Esophagus squamous epithelium (tissue), 5 donors: ENCODE results near the gene DCC. TPM values are rescaled to one million over a fixed set of nuclear protein-coding genes. Genes with fewer than 3 reads are reported as not detected.

Source experiments
- DNase-seq: peaks from one replicate; lab custom pipeline; 2025; lab: John Stamatoyannopoulos, UW
- H3K27ac ChIP-seq, 4 donors: fragments of 200-600 bp; sonication (generic); one replicate each; pipeline ENCODE4 v1.5.1; 2016 to 2019; ENCODE audit warnings: mild to moderate bottlenecking in 1 of 4
- H3K27me3 ChIP-seq, 4 donors: fragments of 200-600 bp; sonication (generic); 1 replicate in 3 of 4; 2 replicates in 1 of 4; pipeline versions ENCODE4 v1.5.1 to v1.6.0; 2017 to 2021; ENCODE audit warnings: antibody characterized with exemption in 1 of 4
- H3K36me3 ChIP-seq, 3 donors: fragments of 200-600 bp; sonication (generic); one replicate each; pipeline ENCODE4 v1.5.1; 2016 to 2019
- H3K4me1 ChIP-seq, 3 donors: fragments of 200-600 bp; sonication (generic); one replicate each; pipeline ENCODE4 v1.5.1; 2017 to 2019
- H3K4me3 ChIP-seq, 4 donors: fragments of 200-600 bp; sonication (generic); 1 replicate in 3 of 4; 2 replicates in 1 of 4; pipeline ENCODE4 v1.5.1; 2016 to 2019; ENCODE audit warnings: mild to moderate bottlenecking in 2 of 4, moderate library complexity in 1 of 4
- H3K9me3 ChIP-seq, 3 donors: fragments of 200-600 bp; sonication (generic); one replicate each; pipeline ENCODE4 v1.5.1; 2016 to 2019
- CTCF ChIP-seq, 6 experiments: fragments of 450-650 bp in 4 of 6; fragments of 200-600 bp in 2 of 6; sonication (generic) in 2 of 6; IDR thresholded peaks; one replicate each; pipeline ENCODE4 v1.5.1; 2016 to 2019; ENCODE audit warnings: antibody characterized with exemption in 6 of 6, mild to moderate bottlenecking in 4 of 6, moderate library complexity in 4 of 6
- POLR2A ChIP-seq, 4 donors: fragments of 450-650 bp; IDR thresholded peaks; one replicate each; pipeline ENCODE4 v1.6.1; 2017; ENCODE audit warnings: antibody characterized with exemption in 4 of 4, mild to moderate bottlenecking in 4 of 4, moderate library complexity in 3 of 4
- WGBS, 2 donors: methylation state at CpG; one replicate each; pipeline ENCODE4 v1.1.5; 2018; 5-methylcytosine and 5-hydroxymethylcytosine counted together
- intact Hi-C: fragments of 100-400 bp; cut with DNase I; formaldehyde crosslinking; loops from one replicate; pipeline ENCODE4 v1.15.0; 2022
- total RNA-seq, 4 donors: library from RNA; depleted of rRNA; stranded (reverse); fragments of >200 nt; gene quantifications; one replicate each; pipeline ENCODE4 v1.1.0, GENCODE V29; 2016
- donor health status: DM: yes; HTN: yes; CAD: no.

Gene DCC
- total RNA-seq, 4 donors from 2014 or later = 0.06 to 0.95 TPM; not detected in 2

GRCh38 chr18:53004798-53005197 is 664.8 kb downstream of the DCC start:
- TF ChIP-seq POLR2A (IDR thresholded peaks at IDR 0.05) = no peak
- TF ChIP-seq CTCF (IDR thresholded peaks at IDR 0.05) = no peak
- no peaks in the 10 kb centered on the region for H3K36me3 ChIP-seq
- no peaks in the 10 kb centered on the region for H3K27me3 ChIP-seq
- H3K4me1 ChIP-seq = no peaks in the 10 kb centered on the region
- 31 to 50% methylated on average over 1 of the region's 1 CpG for WGBS, 2 donors
- DNase-seq = no peak
- H3K4me3 ChIP-seq = no peak overlapping the region
- intact Hi-C loops = no loop called here
- no peak overlapping the region for H3K27ac ChIP-seq
- no peaks in the 10 kb centered on the region for H3K9me3 ChIP-seq

GRCh38 chr18:53018791-53019190 is 678.8 kb downstream of the DCC start:
- H3K27ac ChIP-seq = no peak overlapping the region

GRCh38 chr18:53025247-53025646 is 685.2 kb downstream of the DCC start:
- WGBS, 2 donors = 43 to 60% methylated on average over 3 of the region's 3 CpGs
- no peak for DNase-seq
- H3K4me3 ChIP-seq = no peak overlapping the region
- H3K36me3 ChIP-seq = no peaks in the 10 kb centered on the region
- no peak overlapping the region for H3K27ac ChIP-seq
- no peak for TF ChIP-seq CTCF (IDR thresholded peaks at IDR 0.05)
- no peak for TF ChIP-seq POLR2A (IDR thresholded peaks at IDR 0.05)
- no peaks in the 10 kb centered on the region for H3K4me1 ChIP-seq
- H3K9me3 ChIP-seq = no peaks in the 10 kb centered on the region
- no peaks in the 10 kb centered on the region for H3K27me3 ChIP-seq
- intact Hi-C loops = no loop called here

More at GRCh38 chr18:53018791-53019190, 678.8 kb downstream of the DCC start:
- no peaks in the 10 kb centered on the region for H3K4me1 ChIP-seq
- no peak for TF ChIP-seq POLR2A (IDR thresholded peaks at IDR 0.05)
- TF ChIP-seq CTCF (IDR thresholded peaks at IDR 0.05) = no peak
- H3K4me3 ChIP-seq = no peak overlapping the region
- intact Hi-C loops = no loop called here
- no peak for DNase-seq
- no peaks in the 10 kb centered on the region for H3K36me3 ChIP-seq
- 29 to 48% methylated on average over 2 of the region's 2 CpGs for WGBS, 2 donors
- no peaks in the 10 kb centered on the region for H3K27me3 ChIP-seq
- H3K9me3 ChIP-seq = no peaks in the 10 kb centered on the region

GRCh38 chr18:53028565-53028964 is 688.6 kb downstream of the DCC start:
- Histone ChIP-seq H3K9me3 (no peaks in the 10 kb centered on the region), H3K36me3 (no peaks in the 10 kb centered on the region), H3K4me3 (no peak overlapping the region), H3K4me1 (no peaks in the 10 kb centered on the region), H3K27ac (no peak overlapping the region), H3K27me3 (no peaks in the 10 kb centered on the region)
- TF ChIP-seq CTCF (IDR thresholded peaks at IDR 0.05) (no peak), POLR2A (IDR thresholded peaks at IDR 0.05) (no peak)
- DNase-seq = no peak
- intact Hi-C loops = no loop called here
- 40 to 50% methylated on average over 1 of the region's 1 CpG for WGBS, 2 donors

GRCh38 chr18:53033128-53033527 is 693.1 kb downstream of the DCC start:
- Histone ChIP-seq H3K27me3 (no peaks in the 10 kb centered on the region), H3K4me3 (no peak overlapping the region), H3K27ac (no peak overlapping the region), H3K9me3 (no peaks in the 10 kb centered on the region), H3K36me3 (no peaks in the 10 kb centered on the region), H3K4me1 (no peaks in the 10 kb centered on the region)
- no peak for DNase-seq
- WGBS, 2 donors = 81 to 86% methylated on average over 3 of the region's 3 CpGs
- intact Hi-C loops = no loop called here
- no peak for TF ChIP-seq POLR2A (IDR thresholded peaks at IDR 0.05)
- TF ChIP-seq CTCF (IDR thresholded peaks at IDR 0.05) = no peak
